Activated CD4-positive, alpha-beta T cell treated with anti-CD3 and anti-CD28 coated beads, Interleukin-2, amount 50 U/mL, for 48 hours (primary cell): Measurements from ENCODE around the gene KIF6.
"Not testable (repeated sequence)": the region's sequence is repeated elsewhere in the genome, so short reads cannot be mapped to it uniquely, and the experiment has no call there.

ENCODE experiments used
- DNase-seq, 2 experiments: peaks; one replicate each; pipeline ENCODE4 v3.0.0-alpha.2; 2020

The KIF6 gene

GRCh38 chr6:39707962-39708683 lies 17.1 kb downstream of the KIF6 start:
- DNase-seq = no peak

- no peak for DNase-seq
Measured at GRCh38 chr6:39706819-39707335, 18.3 kb downstream of the KIF6 start.

DNA sequence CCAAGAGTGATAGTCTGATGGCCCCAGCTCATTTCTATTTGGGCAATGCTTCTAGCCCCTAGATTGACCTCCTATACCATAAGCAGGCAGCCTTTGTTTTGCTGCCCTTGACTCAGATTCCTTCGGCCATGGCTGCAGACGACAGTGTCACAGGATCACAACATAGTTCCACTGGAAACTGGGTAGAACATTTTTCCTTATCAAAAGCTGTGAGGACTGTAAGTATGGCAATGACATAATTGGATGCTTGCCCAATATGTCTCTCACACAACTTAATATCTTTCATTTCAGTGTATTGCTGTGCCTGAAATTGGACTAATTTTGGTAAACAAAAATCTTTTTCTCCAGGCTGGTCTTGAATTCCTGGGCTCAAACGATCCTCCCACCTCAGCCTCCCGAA lies 22.9 kb downstream of the KIF6 start:
- no peak for DNase-seq

GRCh38 chr6:39700362-39700761 lies 24.8 kb downstream of the KIF6 start:
- no peak for DNase-seq

DNA sequence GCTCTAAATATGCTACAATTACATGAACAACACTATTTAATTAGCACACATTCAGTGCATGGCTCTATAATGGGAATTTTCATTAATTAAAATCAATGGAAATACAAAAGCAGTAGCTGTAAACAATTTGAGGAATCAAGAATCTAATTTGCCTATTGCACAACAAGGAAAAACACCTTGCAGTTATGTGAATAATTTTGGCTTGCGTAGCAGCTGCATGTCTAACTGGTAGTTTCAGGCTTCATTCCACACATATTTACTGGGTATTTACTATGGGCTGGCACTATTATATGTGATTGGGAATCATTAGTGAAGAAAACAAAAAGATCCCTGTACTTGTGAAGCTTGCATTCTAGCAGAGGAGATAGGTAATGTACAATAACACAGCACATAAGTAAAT lies 26.4 kb downstream of the KIF6 start:
- no peak for DNase-seq

- DNase-seq = no peak
Measured at GRCh38 chr6:39696986-39697788, 28.0 kb downstream of the KIF6 start.

DNA sequence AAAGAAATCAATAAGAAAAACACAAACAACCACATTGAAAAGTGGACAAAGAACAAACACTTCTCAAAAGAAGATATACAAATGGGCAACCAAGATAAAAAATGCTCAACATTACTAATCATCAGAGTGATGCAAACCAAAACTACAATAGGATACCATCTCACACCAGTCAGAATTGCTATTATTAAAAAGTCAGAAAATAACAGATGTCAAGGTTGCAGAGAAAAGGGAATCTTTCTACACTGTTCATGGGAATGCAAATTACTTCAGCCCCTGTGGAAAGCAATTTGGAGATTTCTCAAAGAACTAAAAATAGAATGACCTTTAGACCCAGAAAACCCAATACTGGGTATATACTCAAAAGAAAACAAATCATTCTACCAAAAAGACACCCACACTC lies 29.8 kb downstream of the KIF6 start:
- DNase-seq = no peak

GRCh38 chr6:39693206-39693605 lies 32.0 kb downstream of the KIF6 start:
- no peak for DNase-seq

DNA sequence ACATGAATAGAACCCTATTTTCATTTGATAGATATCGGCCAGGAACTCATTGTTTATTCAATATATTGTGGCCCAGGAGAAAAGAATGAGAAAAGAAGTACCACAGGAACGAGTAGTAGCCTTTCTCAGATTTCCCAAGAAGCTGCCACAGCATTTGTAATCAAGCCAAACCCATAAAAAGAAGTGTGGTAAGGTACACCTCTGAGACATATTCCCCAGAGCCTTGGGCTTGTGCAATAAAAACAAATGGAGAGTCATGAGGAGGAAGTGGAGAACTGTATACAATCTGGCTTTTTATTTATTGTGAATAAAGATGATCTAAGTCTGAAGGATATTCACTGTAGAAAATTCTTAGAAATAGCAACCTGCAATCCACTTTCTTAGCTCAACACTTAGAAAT lies 36.7 kb downstream of the KIF6 start:
- no peak for DNase-seq

- DNase-seq = no peak
Measured at GRCh38 chr6:39686976-39687375, 38.2 kb downstream of the KIF6 start.

- DNase-seq = no peak
Measured at GRCh38 chr6:39685938-39686337, 39.3 kb downstream of the KIF6 start.

DNA sequence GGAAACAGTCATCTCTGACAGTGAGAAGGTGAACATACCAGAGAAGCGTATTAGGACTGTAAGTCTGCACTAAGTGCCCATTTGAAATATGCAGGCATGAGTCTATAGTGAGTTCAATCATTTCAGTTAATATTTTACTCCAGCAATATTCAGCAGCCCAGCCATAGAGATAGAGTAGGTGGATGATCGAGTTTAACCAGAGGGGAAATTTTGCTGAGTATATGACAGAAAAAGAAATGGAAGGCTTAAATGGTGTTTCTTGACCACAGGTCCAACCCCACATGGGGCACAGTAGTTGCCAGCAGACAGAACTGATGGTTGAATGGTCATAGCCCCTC lies 39.8 kb downstream of the KIF6 start:
- DNase-seq = no peak

GRCh38 chr6:39684790-39685488 lies 40.3 kb downstream of the KIF6 start:
- DNase-seq = no peak

DNA sequence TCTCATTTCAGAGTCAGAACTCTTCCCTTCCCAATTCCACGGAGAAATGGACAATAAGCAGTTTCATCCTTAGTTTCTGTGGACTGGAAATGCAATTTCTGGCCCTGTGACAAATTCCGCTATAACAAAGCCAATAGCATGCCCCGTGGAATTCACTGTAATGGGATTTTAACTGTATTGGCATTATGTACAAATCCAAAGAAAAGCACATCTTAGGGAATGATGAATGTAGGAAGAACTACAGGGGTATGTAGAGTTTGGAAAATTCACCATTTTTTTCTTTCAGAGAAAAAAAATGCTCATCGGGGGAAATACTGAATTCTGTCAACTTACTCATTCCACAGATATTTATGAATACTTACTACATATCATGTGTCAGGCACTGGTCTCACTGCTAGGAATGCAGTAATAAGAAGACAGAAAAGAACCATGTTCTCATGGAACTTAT lies 43.5 kb downstream of the KIF6 start:
- no peak for DNase-seq

GRCh38 chr6:39678914-39679313 lies 46.3 kb downstream of the KIF6 start:
- DNase-seq = no peak

GRCh38 chr6:39677318-39677717 lies 47.9 kb downstream of the KIF6 start:
- DNase-seq = not testable (repeated sequence)

GRCh38 chr6:39670519-39670918 lies 54.7 kb downstream of the KIF6 start:
- no peak for DNase-seq

DNA sequence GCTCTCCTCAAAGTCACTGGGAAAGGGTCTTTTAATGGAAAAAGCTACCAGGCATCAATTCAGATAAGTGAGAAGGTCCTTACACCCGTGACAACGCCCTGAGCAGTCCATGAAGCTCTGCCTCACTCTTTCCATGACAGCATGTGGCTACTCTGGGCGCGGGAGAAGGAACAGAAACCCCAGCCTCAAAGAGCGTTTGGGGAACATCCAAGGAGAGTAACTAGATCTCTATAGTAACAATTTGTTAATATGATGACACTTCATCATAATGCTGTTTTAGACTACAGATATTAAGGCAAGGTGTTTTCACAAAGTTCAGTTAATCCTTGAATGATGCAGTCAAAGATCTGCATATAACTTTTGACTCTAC lies 55.2 kb downstream of the KIF6 start:
- no peak for DNase-seq

DNA sequence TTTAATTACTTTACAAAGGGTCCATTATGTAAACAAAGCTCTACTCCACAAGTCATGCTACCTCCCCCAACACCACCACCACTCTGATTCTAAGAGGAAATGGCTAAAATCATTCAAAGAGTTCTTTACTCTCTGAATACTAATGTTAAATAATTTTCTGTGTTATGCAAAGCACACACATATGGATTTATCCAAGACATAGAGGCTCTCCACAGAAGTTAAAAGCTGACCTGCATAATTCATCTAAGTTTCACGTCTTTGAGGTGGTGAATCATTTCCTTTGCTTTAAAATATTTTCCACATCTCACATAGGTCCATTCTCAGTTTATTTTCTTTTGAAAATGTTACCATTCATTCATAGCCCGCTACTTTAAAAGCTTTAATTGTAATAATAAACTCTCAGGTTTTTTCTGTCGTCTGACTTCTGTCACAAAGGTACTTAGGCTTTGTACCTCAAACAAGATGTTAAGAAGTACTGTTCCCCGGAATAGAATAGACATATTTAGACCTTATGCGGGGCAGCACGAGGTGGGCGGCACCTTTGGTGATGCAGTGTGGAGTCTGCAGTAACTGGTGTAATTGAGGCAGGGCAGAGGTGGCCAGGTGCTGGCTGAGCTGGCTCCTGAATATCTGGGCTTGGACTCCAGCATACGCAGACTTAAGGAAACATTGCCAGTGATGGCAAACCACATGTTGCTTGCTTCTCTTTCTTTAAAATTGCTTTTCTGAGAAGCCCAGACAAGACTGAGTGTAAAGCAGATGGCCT lies 55.8 kb downstream of the KIF6 start:
- no peak for DNase-seq

DNA sequence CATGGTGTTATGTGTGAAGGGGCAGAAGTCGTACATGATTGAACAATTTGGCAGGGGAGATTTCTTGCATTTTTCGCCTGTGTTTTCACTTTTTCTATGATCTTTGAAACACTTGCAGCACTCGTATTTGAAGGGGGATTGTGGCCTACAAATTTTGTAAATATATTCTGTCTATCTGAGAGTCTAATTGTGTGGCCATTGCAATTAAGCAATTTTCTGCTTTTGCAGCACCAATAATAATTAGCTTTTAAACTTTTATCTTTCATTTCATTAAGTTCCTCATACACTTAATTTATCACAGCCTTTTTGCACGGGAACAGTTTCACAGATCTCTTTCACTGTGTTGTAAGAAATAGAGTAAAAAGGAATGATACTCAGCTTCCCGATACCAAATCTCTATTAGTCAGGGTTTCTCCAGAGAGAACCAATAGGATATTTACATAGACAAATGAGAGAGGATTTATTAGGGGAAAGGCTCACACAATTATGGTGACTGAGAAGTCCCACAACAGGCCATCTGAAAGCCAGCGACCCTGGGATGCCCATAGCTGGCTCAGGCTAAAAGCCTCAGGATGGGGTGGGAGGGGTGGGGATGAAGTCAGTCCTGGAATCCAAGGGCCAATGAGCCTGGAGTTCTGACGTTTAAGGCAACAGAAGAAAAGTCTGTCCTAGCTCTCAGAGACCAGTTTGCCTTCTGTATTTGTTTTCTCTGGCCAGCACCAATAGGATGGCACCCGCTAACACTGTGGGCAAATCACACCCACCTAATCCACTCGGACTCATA lies 58.3 kb downstream of the KIF6 start:
- DNase-seq = no peak

GRCh38 chr6:39665861-39666260 lies 59.3 kb downstream of the KIF6 start:
- no peak for DNase-seq

GRCh38 chr6:39664173-39664572 lies 61.0 kb downstream of the KIF6 start:
- no peak for DNase-seq
